ENCODE results near the gene MRGPRD. TPM values are rescaled to one million over a fixed set of nuclear protein-coding genes. Genes with fewer than 3 reads are reported as not detected.

Gene MRGPRD
- total and polyA plus RNA-seq, 10 of the 15 experiments (the other 5 are each of a cell fraction or from before 2014, with no cell fraction given), result not detected

DNA sequence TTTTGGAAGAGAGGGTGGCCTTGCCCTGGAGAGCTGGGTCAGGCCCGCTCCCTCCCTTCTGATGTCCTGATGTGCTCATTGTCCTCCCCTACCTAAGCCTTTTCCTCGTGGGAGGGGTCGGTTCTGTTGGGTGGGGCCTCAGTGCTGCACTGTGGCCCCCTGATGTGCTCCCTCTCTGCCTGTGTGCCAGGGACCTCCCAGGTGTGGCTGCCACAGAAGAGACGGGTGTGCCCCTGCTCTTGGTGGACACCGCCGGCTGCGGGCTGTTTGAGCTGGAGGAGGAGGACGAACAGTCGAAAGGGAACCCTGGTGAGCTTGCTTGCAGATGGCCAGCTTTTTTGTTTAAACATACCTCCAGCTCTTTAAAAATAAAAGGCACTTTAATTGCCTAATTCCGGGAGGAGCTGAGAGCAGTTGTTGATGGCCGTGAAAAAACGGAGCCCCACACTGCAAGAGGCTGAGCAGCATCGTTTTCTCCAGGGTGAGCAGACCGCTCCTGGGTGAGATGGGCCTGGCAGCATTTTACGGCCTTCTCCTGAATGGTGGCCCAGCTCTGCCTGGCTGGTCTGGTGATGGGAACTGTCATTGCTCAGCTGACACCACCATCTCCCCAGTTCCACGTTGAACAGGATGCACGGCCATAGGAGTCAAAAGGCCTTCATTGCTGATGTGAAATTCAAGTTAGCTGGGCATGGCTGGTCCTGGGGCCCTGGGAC lies 47.0 kb downstream of the MRGPRD start:
- POLR2A ChIA-PET, result no interaction called here
- in situ Hi-C loops (cut with MboI), result no loop called here
- no peak for FAIRE-seq

More for the DNA sequence above, 47.0 kb downstream of the MRGPRD start:
- no peak overlapping the region for H3K27ac ChIP-seq (ENCODE audit: control insufficient read depth, insufficient read depth)
- H3K27me3 ChIP-seq (replicated peaks in 1 of 2; ENCODE audit: control insufficient read depth in 2 of 2, insufficient read depth in 2 of 2, low read length in 1 of 2), result no peaks in the 10 kb centered on the region
- ChIA-PET CTCF (no interaction called here), SMC1A (ENCODE audit: uncharacterized antibody, unreplicated experiment) (no interaction called here), RAD21 (ENCODE audit: unreplicated experiment) (no interaction called here)
- H3K36me3 ChIP-seq (ENCODE audit: control insufficient read depth in 2 of 2, insufficient read depth in 2 of 2, low read length in 1 of 2), result peaks cover 5 to 37% of the 10 kb centered on the region in 2 experiments; a peak in 3 of 4 replicates
- no peak overlapping the region for H3K4me2 ChIP-seq (ENCODE audit: control insufficient read depth, insufficient read depth)
- 89% methylated on average over 17 of the region's 17 CpGs for WGBS (ENCODE audit: insufficient coverage, insufficient replicate concordance, low lambda C conversion rate, missing lambda C conversion rate)
- TF ChIP-seq SUZ12 (IDR thresholded peaks at IDR 0.05; ENCODE audit: unreplicated experiment), result no peak
- TF ChIP-seq ATF2 (IDR thresholded peaks at IDR 0.05; ENCODE audit: low read length), result no peak
- no peak for TF ChIP-seq YBX1 (IDR thresholded peaks at IDR 0.05)
- TF ChIP-seq NFYA (IDR thresholded peaks at IDR 0.05; ENCODE audit: borderline replicate concordance, low read depth, low read length), result no peak
- TF ChIP-seq CHD1 (IDR thresholded peaks at IDR 0.05; ENCODE audit: low read depth, low read length), result no peak
- no peak for TF ChIP-seq CBFB (IDR thresholded peaks at IDR 0.05; ENCODE audit: low read depth)
- TF ChIP-seq POU2F2 (IDR thresholded peaks at IDR 0.05; ENCODE audit: borderline replicate concordance, low read depth, low read length), result no peak
- TF ChIP-seq ETV6 (conservative IDR thresholded peaks at IDR 0.05 in 1 of 2, IDR thresholded peaks at IDR 0.05 in 1 of 2; ENCODE audit: borderline replicate concordance in 1 of 2, low read depth in 1 of 2), result no peak
- H3K9me3 ChIP-seq (replicated peaks; ENCODE audit: control insufficient read depth, insufficient read depth, low read length), result no peaks in the 10 kb centered on the region
- H3K4me3 ChIP-seq, result no peak overlapping the region
- no TSS peak for BruUV-seq (replicated peaks)
- no peaks in the 10 kb centered on the region for H3K79me2 ChIP-seq (ENCODE audit: control insufficient read depth, insufficient read depth, low read length)
- no peaks in the 10 kb centered on the region for H3K4me1 ChIP-seq (ENCODE audit: control insufficient read depth, insufficient read depth, low read length)
- intact Hi-C loops (cut with micrococcal nuclease; ENCODE audit: unreplicated experiment), result no loop called here
- DNase-seq (ENCODE audit: low read depth, low spot score) (no peak), ATAC-seq (no peak)
- H4K20me1 ChIP-seq (ENCODE audit: control insufficient read depth, insufficient read depth), result no peaks in the 10 kb centered on the region
- no peak overlapping the region for H2AFZ ChIP-seq (ENCODE audit: control insufficient read depth, low read depth, low read length)
- H3K9ac ChIP-seq (ENCODE audit: control insufficient read depth, insufficient read depth, low read length), result no peak overlapping the region

All from GM12878 (cell line).